ENCODE results near the gene MDP1.

Gene MDP1

DNA sequence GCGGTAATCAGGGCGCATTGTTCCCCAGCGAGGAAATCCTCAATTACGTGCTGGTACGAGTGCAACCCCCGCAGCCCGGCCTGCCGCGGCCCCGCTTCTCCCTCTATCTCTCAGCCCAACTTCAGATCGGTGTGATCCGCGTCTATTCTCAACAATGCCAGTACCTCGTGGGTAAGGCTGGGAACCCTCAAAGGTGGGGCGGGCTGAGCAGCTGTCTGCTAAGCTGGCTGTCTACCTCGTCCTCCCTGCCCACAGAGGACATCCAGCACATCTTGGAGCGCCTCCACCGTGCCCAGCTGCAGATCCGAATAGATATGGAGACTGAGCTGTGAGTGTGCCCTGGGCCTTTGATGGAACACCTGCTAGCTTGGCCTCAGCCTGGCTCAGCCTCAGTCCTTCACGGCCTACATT lies 43.0 kb downstream of the MDP1 start:
- no peak overlapping the region for H3K4me3 ChIP-seq (ENCODE audit: low read depth, low read length)
- TF ChIP-seq, protein P1, sequence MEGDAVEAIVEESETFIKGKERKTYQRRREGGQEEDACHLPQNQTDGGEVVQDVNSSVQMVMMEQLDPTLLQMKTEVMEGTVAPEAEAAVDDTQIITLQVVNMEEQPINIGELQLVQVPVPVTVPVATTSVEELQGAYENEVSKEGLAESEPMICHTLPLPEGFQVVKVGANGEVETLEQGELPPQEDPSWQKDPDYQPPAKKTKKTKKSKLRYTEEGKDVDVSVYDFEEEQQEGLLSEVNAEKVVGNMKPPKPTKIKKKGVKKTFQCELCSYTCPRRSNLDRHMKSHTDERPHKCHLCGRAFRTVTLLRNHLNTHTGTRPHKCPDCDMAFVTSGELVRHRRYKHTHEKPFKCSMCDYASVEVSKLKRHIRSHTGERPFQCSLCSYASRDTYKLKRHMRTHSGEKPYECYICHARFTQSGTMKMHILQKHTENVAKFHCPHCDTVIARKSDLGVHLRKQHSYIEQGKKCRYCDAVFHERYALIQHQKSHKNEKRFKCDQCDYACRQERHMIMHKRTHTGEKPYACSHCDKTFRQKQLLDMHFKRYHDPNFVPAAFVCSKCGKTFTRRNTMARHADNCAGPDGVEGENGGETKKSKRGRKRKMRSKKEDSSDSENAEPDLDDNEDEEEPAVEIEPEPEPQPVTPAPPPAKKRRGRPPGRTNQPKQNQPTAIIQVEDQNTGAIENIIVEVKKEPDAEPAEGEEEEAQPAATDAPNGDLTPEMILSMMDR (IDR thresholded peaks at IDR 0.05; ENCODE audit: low read depth, low read length): no peak

DNA sequence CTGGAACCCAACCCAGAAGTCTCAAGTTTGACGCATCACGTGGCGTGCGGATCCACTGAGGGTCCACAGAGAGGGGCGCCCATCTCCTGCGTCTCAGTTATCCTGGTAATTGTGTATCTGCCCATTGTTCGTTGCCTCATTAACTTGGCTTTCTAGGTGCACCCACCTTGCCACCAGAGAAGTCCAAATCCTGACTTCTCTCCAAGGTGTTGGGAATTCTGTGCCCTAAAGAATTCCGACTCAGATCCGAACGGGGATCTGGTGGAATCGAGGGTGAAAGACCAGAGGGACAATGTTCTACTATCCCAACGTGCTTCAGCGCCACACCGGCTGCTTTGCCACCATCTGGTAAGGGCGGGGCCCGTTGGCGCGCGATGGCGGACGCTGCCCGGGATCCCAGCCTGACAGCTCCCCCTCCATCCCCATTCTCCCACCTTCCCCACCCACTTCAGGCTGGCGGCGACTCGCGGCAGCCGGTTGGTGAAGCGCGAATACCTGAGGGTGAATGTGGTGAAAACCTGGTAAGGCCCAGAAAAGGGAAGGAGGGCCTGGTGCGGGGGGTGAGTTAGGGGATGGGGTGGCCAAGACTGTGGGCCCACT lies 43.5 kb downstream of the MDP1 start:
- H3K4me3 ChIP-seq (ENCODE audit: low read depth, low read length): no peak overlapping the region
- TF ChIP-seq, protein P1 (IDR thresholded peaks at IDR 0.05; ENCODE audit: low read depth, low read length): no peak

DNA sequence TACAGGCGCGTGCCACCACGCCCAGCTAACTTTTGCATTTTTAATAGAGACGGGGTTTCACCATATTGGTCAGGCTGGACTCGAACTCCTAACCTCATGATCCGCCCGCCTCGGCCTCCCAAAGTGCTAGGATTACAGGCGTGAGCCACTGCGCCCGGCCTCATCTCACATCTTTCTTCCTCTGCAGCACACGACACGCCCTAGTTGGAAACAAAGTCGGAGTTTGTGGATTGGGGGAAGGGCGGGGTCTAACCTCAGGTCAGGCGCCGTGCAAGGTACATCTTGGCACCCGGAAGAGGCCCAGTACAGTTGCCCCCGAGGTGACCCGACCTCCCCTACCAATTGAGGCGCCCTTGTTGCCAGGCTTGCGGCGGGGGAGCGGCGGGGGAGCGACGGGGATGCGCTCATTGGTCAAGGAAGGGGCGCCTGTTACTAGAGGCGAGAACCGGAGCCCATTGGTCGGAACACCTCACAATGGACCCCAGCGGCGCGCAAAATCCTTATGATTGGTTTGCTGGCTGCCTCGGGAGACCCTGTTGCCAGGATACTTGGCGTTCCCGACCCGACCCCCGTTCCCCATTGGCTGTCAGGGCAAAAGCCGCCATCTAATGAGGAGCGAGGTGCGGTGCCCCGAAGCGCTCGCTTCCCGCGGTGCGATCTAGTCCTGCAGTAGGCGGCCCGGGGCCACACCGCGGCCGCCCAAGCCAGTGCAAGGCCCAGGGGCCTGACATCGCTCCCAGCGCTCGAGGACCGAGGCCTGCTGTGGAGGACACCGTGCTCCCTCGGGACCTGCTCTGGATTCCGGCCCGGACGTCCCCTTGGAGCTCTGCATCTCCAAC lies 44.2 kb downstream of the MDP1 start, which contains the start of gene REC8:
Gene REC8 (plus strand): TSS at position 659 of the 839 bp plus-strand sequence. CDS start 473 bp downstream, outside the sequence.
- TF ChIP-seq, protein P1 (IDR thresholded peaks at IDR 0.05; ENCODE audit: low read depth, low read length): no peak
- H3K4me3 ChIP-seq (ENCODE audit: low read depth, low read length): no peak within 1 kb of the TSS

DNA sequence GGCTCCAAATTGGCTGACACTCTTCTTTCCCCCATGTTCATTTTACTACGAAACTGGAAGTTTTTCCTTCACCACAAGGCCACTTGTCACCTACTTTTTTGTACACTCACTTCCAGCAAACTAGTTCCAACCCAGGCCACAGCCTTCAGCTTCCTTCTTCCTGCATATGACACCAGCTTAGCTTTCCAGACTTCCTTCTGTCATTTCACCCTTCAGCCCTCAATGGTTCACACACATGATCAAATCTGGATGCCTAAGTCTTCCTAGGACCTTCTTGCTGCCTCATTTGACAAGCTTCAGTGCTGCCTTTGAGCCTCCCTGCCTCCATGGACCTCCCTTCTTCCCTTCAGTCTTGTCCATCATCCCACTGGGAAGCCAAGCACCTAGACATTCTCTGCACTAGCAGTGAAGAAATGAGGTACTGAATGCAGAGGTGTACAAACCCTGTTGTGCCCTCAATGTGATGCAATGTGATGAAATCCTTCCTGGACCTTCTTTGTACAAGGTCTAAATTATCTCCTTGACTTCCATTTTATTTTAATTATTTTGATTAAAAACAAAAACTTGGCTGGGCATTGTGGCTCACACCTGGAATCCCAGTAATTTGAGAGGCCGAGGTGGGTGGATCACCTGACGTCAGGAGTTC lies 48.3 kb downstream of the MDP1 start:
- no peak overlapping the region for H3K4me3 ChIP-seq (ENCODE audit: low read depth, low read length)
- TF ChIP-seq, protein P1 (IDR thresholded peaks at IDR 0.05; ENCODE audit: low read depth, low read length): no peak

DNA sequence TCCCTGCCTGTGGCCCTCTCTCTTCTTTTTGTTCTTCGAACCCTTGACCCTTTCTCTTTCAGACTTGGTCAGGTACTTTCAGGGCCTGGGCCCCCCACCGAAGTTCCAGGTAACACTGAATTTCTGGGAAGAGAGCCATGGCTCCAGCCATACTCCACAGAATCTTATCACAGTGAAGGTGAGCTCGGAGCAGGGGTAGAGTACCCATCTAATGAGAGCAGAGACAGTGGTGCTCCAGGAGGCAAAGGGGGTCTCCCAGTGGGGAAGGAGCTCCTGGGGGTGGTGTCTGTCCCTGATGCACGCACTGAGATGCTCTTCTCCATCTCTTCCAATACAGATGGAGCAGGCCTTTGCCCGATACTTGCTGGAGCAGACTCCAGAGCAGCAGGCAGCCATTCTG lies 50.1 kb downstream of the MDP1 start:
- TF ChIP-seq, protein P1 (IDR thresholded peaks at IDR 0.05; ENCODE audit: low read depth, low read length): no peak
- no peak overlapping the region for H3K4me3 ChIP-seq (ENCODE audit: low read depth, low read length)

DNA sequence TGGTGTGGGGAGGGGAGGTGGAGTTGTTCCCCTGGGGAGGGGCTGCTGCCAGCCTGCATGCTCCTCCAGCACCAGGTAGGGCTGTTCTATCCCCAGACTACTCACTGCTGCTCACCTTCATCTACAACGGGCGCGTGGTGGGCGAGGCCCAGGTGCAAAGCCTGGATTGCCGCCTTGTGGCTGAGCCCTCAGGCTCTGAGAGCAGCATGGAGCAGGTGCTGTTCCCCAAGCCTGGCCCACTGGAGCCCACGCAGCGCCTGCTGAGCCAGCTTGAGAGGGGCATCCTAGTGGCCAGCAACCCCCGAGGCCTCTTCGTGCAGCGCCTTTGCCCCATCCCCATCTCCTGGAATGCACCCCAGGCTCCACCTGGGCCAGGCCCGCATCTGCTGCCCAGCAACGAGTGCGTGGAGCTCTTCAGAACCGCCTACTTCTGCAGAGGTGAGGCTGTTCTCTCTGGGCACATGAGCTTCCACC lies 51.3 kb downstream of the MDP1 start:
- no peak overlapping the region for H3K4me3 ChIP-seq (ENCODE audit: low read depth, low read length)
- TF ChIP-seq, protein P1 (IDR thresholded peaks at IDR 0.05; ENCODE audit: low read depth, low read length): no peak

Data from WI38 (cell line).